ENCODE measurements around the gene SH2D3C. TPM values are rescaled to one million over a fixed set of nuclear protein-coding genes. Genes with fewer than 3 reads are reported as not detected.

Gene SH2D3C
- polyA plus RNA-seq, 1 donor from 2014 or later, result 14.5 TPM

DNA sequence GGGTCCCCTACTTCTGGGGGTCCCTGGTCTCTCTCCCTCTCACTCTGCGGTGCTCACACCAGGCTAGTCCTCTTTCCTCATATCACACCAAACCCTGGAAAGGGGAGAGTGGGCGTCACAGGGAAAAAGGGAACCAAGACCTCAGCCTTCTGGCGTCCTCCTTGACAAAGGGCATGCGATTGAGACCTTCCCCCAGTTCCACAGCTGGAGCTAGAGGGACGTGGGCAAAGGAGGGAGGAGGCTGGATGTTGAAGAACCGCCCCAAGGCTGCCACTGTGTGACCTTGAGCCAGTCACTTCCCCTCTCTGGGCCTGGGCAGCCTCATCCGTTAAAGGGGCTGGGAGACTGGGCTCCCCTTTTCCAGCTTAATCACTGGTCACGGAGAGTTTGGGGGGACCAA is 24.8 kb downstream of the SH2D3C start:
- Histone ChIP-seq H2AFZ (ENCODE audit: low read depth, low read length) (no peak overlapping the region), H3K9me2 (ENCODE audit: insufficient read depth, low read length) (no peaks in the 10 kb centered on the region), H3K27ac (ENCODE audit: low read length) (peak overlapping the region; percentile 98), H3K4me3 (ENCODE audit: low read length) (peak overlapping the region; percentile 100), H4K20me1 (ENCODE audit: insufficient read depth) (no peaks in the 10 kb centered on the region), H3F3A (ENCODE audit: insufficient read depth, low read length, poor library complexity, severe bottlenecking) (no peaks in the 10 kb centered on the region), H3K79me2 (replicated peaks; ENCODE audit: insufficient read depth, low read length) (peaks cover 26% of the 10 kb centered on the region), H3K4me2 (ENCODE audit: low read length) (peak overlapping the region; percentile 36), H3K9ac (ENCODE audit: low read length) (peak overlapping the region; percentile 100), H3K27me3 (ENCODE audit: insufficient read depth, low read depth, low read length) (no peaks in the 10 kb centered on the region), H3K9me3 (ENCODE audit: low read length) (no peaks in the 10 kb centered on the region), H3K36me3 (ENCODE audit: insufficient read depth, low read length) (no peaks in the 10 kb centered on the region)
- TF ChIP-seq EZH2 (IDR thresholded peaks at IDR 0.05; ENCODE audit: borderline replicate concordance, insufficient read depth, low read length, poor library complexity, severe bottlenecking) (no peak), POLR2AphosphoS5 (IDR thresholded peaks at IDR 0.05) (no peak), SMC3 (conservative IDR thresholded peaks at IDR 0.05; ENCODE audit: poor library complexity) (no peak), EP300 (conservative IDR thresholded peaks at IDR 0.05; ENCODE audit: poor library complexity, severe bottlenecking) (no peak), RAD21 (conservative IDR thresholded peaks at IDR 0.05) (no peak), MXI1 (conservative IDR thresholded peaks at IDR 0.05; ENCODE audit: poor library complexity, severe bottlenecking) (no peak)
- TF ChIP-seq, protein P1, sequence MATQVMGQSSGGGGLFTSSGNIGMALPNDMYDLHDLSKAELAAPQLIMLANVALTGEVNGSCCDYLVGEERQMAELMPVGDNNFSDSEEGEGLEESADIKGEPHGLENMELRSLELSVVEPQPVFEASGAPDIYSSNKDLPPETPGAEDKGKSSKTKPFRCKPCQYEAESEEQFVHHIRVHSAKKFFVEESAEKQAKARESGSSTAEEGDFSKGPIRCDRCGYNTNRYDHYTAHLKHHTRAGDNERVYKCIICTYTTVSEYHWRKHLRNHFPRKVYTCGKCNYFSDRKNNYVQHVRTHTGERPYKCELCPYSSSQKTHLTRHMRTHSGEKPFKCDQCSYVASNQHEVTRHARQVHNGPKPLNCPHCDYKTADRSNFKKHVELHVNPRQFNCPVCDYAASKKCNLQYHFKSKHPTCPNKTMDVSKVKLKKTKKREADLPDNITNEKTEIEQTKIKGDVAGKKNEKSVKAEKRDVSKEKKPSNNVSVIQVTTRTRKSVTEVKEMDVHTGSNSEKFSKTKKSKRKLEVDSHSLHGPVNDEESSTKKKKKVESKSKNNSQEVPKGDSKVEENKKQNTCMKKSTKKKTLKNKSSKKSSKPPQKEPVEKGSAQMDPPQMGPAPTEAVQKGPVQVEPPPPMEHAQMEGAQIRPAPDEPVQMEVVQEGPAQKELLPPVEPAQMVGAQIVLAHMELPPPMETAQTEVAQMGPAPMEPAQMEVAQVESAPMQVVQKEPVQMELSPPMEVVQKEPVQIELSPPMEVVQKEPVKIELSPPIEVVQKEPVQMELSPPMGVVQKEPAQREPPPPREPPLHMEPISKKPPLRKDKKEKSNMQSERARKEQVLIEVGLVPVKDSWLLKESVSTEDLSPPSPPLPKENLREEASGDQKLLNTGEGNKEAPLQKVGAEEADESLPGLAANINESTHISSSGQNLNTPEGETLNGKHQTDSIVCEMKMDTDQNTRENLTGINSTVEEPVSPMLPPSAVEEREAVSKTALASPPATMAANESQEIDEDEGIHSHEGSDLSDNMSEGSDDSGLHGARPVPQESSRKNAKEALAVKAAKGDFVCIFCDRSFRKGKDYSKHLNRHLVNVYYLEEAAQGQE (IDR thresholded peaks at IDR 0.05; ENCODE audit: borderline replicate concordance), result no peak
- TF ChIP-seq, protein P2, sequence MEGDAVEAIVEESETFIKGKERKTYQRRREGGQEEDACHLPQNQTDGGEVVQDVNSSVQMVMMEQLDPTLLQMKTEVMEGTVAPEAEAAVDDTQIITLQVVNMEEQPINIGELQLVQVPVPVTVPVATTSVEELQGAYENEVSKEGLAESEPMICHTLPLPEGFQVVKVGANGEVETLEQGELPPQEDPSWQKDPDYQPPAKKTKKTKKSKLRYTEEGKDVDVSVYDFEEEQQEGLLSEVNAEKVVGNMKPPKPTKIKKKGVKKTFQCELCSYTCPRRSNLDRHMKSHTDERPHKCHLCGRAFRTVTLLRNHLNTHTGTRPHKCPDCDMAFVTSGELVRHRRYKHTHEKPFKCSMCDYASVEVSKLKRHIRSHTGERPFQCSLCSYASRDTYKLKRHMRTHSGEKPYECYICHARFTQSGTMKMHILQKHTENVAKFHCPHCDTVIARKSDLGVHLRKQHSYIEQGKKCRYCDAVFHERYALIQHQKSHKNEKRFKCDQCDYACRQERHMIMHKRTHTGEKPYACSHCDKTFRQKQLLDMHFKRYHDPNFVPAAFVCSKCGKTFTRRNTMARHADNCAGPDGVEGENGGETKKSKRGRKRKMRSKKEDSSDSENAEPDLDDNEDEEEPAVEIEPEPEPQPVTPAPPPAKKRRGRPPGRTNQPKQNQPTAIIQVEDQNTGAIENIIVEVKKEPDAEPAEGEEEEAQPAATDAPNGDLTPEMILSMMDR (IDR thresholded peaks at IDR 0.05; ENCODE audit: poor library complexity, severe bottlenecking), result no peak

GRCh38 chr9:127753148-127753547 is 25.3 kb downstream of the SH2D3C start:
- H3K4me3 ChIP-seq (ENCODE audit: low read length), result peak overlapping the region; percentile 100
- TF ChIP-seq, protein P1 (IDR thresholded peaks at IDR 0.05; ENCODE audit: borderline replicate concordance), result no peak
- no peaks in the 10 kb centered on the region for H3F3A ChIP-seq (ENCODE audit: insufficient read depth, low read length, poor library complexity, severe bottlenecking)
- peak overlapping the region; percentile 36 for H3K4me2 ChIP-seq (ENCODE audit: low read length)
- peak overlapping the region; percentile 98 for H3K27ac ChIP-seq (ENCODE audit: low read length)
- H2AFZ ChIP-seq (ENCODE audit: low read depth, low read length), result no peak overlapping the region
- H4K20me1 ChIP-seq (ENCODE audit: insufficient read depth), result no peaks in the 10 kb centered on the region
- no peaks in the 10 kb centered on the region for H3K9me2 ChIP-seq (ENCODE audit: insufficient read depth, low read length)
- no peaks in the 10 kb centered on the region for H3K27me3 ChIP-seq (ENCODE audit: insufficient read depth, low read depth, low read length)
- no peaks in the 10 kb centered on the region for H3K9me3 ChIP-seq (ENCODE audit: low read length)
- H3K36me3 ChIP-seq (ENCODE audit: insufficient read depth, low read length), result no peaks in the 10 kb centered on the region
- peak overlapping the region; percentile 100 for H3K9ac ChIP-seq (ENCODE audit: low read length)
- H3K79me2 ChIP-seq (replicated peaks; ENCODE audit: insufficient read depth, low read length), result peaks cover 26% of the 10 kb centered on the region
